Heart left ventricle (tissue), 16 donors: Measurements from ENCODE around the gene AMPD3. TPM values are rescaled to one million over a fixed set of nuclear protein-coding genes. Genes with fewer than 3 reads are reported as not detected.

ENCODE experiments used
- ATAC-seq, 4 donors: fragments of 200-7000 bp; cut with Tn5 transposase; one replicate each; pipeline ENCODE4 v1.9.1; 2020 to 2022; ENCODE audit warnings: moderate library complexity in 4 of 4, mild to moderate bottlenecking in 3 of 4, moderate number of reproducible peaks in 1 of 4
- DNase-seq, 5 donors: peaks; one replicate each; pipeline ENCODE4 v3.0.0-alpha.2; 2020
- H3K27ac ChIP-seq, 12 donors: fragments of 200-600 bp; sonication (generic) in 4 of 12; one replicate each; pipeline versions ENCODE4 v1.5.0 to v1.8.0; 2016 to 2022; ENCODE audit warnings: mild to moderate bottlenecking in 2 of 12
- H3K27me3 ChIP-seq, 9 donors: fragments of 200-600 bp; sonication (generic) in 2 of 9; one replicate each; pipeline versions ENCODE4 v1.5.1 to v1.8.0; 2016 to 2022; ENCODE audit warnings: mild to moderate bottlenecking in 3 of 9
- H3K36me3 ChIP-seq, 9 donors: fragments of 200-600 bp; sonication (generic) in 2 of 9; one replicate each; pipeline versions ENCODE4 v1.5.0 to v1.8.0; 2018 to 2022; ENCODE audit warnings: mild to moderate bottlenecking in 2 of 9
- H3K4me1 ChIP-seq, 12 donors: fragments of 200-600 bp; sonication (generic) in 4 of 12; one replicate each; pipeline versions ENCODE4 v1.5.0 to v1.8.0; 2016 to 2022; ENCODE audit warnings: mild to moderate bottlenecking in 3 of 12
- H3K4me3 ChIP-seq, 12 donors: fragments of 200-600 bp; sonication (generic) in 4 of 12; one replicate each; pipeline versions ENCODE4 v1.5.0 to v1.8.0; 2017 to 2022; ENCODE audit warnings: mild to moderate bottlenecking in 9 of 12, moderate library complexity in 4 of 12
- H3K9me3 ChIP-seq, 12 donors: fragments of 200-600 bp; sonication (generic) in 4 of 12; one replicate each; pipeline versions ENCODE4 v1.5.0 to v1.8.0; 2016 to 2022; ENCODE audit warnings: mild to moderate bottlenecking in 1 of 12
- POLR2A ChIP-seq, 2 donors: fragments of 450-650 bp; IDR thresholded peaks; one replicate each; pipeline ENCODE4 v1.6.1; 2017; ENCODE audit warnings: antibody characterized with exemption in 2 of 2, mild to moderate bottlenecking in 2 of 2, moderate library complexity in 2 of 2
- WGBS, 4 donors: extraction: QIAGEN DNeasy Blood & Tissue Kit in 2 of 4; methylation state at CpG; one replicate each; pipeline versions ENCODE4 v1.1.5 to v1.1.7; 2013 to 2018; 5-methylcytosine and 5-hydroxymethylcytosine counted together
- intact Hi-C, 10 donors: fragments of 100-400 bp; cut with DNase I; formaldehyde crosslinking; loops; one replicate each; pipeline versions ENCODE4 v1.11.1 to v1.14.2; 2022
- polyA plus RNA-seq, 2 donors: library from polyadenylated mRNA; stranded (reverse); fragments of 200-250 nt; gene quantifications; one replicate each; pipeline ENCODE4 v1.2.3, GENCODE V29; 2013
- total RNA-seq, 9 donors: library from RNA; depleted of rRNA in 2 of 9; stranded (reverse); fragments of >200 nt in 2 of 9; fragmentation: NEBNext Ultra II Directional in 3 of 9; extraction: Animal tissue kit (Norgen Biotek cat#: 25700) in 3 of 9; gene quantifications; one replicate each; pipeline versions ENCODE4 v1.1.0 to v1.2.4, GENCODE V29; 2016 to 2023
- TF ChIP-seq, protein P1 (sequence below), 12 donors: fragments of 200-600 bp; sonication (generic) in 4 of 12; IDR thresholded peaks; one replicate each; pipeline versions ENCODE4 v1.5.0 to v1.8.0; 2018 to 2022; ENCODE audit warnings: antibody characterized with exemption in 12 of 12, mild to moderate bottlenecking in 5 of 12
- donor health status: ischemic (EF 13 %, LVEDD 7.1; RV severe dilation, severe dysfunction).
- donor health status: healthy with polysubstance abuse.
- donor health status: DM: no; HTN: yes; CAD: no.
- donor health status: DM: no; HTN: no; CAD: no.
- donor health status: ischemic (EF 25% LVEDD 6.9; RV normal size, moderate dysfunction).
- donor health status: ischemic (EF 25% LVEDD 5.7; RV mildly dilated, moderate dysfunction).
- donor health status: healthy.
- donor health status: DM: yes; HTN: yes; CAD: no.
- donor health status: ischemic (EF 35%, LVEDD 5.7; RV mildly dilated, moderate dysfunction).
- donor health status: nonischemic (EF 11% LVEDD 7.7; RV severe dilation, severe dysfunction).
- donor health status: DM: yes; HTN: yes; CAD: no.
- donor health status: PGD.
- donor health status: ischemic (EF 29% LVEDD 5.4; RV normal size, mild dysfunction).
- donor health status: nonischemic (EF 23%, LVEDD 6.1; RV moderate dilation, normal function).

Gene AMPD3
- total and polyA plus RNA-seq, 11 donors, result 1.0 to 16.8 (median 2.7) TPM

DNA sequence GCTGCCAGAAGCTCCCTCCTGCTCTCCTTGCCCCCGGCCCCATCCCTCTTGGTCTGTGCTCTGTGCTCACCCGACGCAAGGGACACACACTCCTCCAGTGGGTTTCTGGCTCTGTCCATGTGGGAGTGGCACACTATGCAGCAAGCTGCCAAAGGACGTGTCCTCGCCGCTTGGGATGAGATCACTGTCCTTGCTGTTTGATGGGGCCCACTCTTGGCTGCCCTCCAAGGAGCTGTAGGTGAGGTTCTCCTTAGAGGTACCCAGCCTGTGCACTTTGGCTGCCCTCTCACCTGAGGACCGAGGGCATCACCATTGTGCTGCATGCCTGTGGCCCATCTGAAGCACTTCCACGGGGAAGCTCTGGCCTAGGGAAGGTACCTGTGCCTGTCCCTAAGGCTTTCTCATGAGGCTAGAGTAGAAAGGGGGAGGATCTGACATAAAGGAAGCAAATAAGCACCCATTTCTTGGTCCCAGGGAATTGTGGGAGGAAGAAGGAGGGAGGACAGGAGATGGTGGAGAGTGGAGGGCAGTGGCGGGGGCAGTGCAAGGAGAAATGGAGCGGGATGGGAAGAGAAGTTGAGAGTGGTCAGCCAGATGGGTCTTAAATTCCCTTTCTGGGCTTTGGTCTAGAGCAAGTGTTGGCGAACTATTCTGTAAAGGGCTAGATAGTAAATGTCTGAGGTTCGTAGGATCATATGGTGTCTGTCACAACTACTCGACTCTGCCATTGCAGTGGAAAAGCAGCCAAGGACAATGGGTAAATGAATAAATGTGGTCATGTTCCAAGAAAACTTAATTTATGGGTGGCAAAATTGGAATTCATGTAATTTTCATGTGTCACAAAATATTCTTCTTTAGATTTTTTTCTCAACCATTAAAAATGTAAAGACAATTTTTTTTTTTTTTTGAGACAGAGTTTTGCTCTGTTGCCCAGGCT is 47.0 kb upstream of the AMPD3 start:
- H3K36me3 ChIP-seq, result no peaks in the 10 kb centered on the region
- peaks cover 0 to 18% (median 4%) of the 10 kb centered on the region in 12 donors for H3K4me1 ChIP-seq
- no peak overlapping the region for H3K4me3 ChIP-seq
- ATAC-seq, result peak in 3 of 4 donors; percentile 38 to 56 (median 52)
- H3K27me3 ChIP-seq, result no peaks in the 10 kb centered on the region
- WGBS, 4 donors, result 76 to 86% (median 80%) methylated on average over 10 to 13 of the region's 13 CpGs
- peak in 3 of 5 donors; percentile 45 to 65 (median 50) for DNase-seq
- H3K27ac ChIP-seq, result no peak overlapping the region
- TF ChIP-seq POLR2A (IDR thresholded peaks at IDR 0.05), result no peak
- TF ChIP-seq, protein P1, sequence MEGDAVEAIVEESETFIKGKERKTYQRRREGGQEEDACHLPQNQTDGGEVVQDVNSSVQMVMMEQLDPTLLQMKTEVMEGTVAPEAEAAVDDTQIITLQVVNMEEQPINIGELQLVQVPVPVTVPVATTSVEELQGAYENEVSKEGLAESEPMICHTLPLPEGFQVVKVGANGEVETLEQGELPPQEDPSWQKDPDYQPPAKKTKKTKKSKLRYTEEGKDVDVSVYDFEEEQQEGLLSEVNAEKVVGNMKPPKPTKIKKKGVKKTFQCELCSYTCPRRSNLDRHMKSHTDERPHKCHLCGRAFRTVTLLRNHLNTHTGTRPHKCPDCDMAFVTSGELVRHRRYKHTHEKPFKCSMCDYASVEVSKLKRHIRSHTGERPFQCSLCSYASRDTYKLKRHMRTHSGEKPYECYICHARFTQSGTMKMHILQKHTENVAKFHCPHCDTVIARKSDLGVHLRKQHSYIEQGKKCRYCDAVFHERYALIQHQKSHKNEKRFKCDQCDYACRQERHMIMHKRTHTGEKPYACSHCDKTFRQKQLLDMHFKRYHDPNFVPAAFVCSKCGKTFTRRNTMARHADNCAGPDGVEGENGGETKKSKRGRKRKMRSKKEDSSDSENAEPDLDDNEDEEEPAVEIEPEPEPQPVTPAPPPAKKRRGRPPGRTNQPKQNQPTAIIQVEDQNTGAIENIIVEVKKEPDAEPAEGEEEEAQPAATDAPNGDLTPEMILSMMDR (IDR thresholded peaks at IDR 0.05), result no peak
- intact Hi-C loops, result loop anchor here (1.0 to 10.0 kb wide), 14 partner anchors 87 to 329 kb away; partner anchors contain the start of gene RNF141 (in 1 of the 10)
- no peaks in the 10 kb centered on the region for H3K9me3 ChIP-seq

DNA sequence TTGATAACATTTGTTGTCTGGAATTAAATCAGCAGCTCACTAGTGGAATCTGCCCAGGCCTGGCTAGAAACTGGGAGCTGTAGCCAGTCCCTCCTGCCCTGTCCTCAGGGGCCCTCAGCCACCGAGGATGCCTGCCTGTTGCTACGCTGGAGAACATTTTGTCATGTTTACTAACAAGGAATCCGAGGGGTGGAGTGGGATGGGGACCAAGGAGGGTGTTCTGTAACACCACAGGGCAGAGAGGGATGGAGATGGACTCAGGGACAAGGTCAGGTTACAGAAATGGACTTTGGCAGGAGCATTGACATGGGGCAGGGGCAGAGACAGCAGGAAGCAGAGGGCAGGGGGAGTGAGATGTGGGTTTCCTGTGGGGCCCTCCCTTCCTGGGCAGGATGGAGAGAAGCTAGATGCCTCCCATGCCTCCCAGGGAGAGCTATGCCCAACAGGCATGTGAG is 45.8 kb upstream of the AMPD3 start:
- no peaks in the 10 kb centered on the region for H3K9me3 ChIP-seq
- no peak for TF ChIP-seq POLR2A (IDR thresholded peaks at IDR 0.05)
- TF ChIP-seq, protein P1 (IDR thresholded peaks at IDR 0.05), result no peak
- ATAC-seq (peak in 2 of 4 donors; percentile 9 to 62), DNase-seq (no peak)
- intact Hi-C loops, result loop anchor here (2.0 to 10.0 kb wide), 11 partner anchors 86 to 328 kb away; partner anchors contain the start of gene RNF141 (in 1 of the 10)
- no peak overlapping the region for H3K27ac ChIP-seq
- H3K4me1 ChIP-seq, result peaks cover 0 to 30% (median 5%) of the 10 kb centered on the region in 12 donors
- 51 to 59% (median 53%) methylated on average over 3 of the region's 3 CpGs for WGBS, 4 donors
- H3K4me3 ChIP-seq, result no peak overlapping the region
- H3K27me3 ChIP-seq, result no peaks in the 10 kb centered on the region
- H3K36me3 ChIP-seq, result no peaks in the 10 kb centered on the region

DNA sequence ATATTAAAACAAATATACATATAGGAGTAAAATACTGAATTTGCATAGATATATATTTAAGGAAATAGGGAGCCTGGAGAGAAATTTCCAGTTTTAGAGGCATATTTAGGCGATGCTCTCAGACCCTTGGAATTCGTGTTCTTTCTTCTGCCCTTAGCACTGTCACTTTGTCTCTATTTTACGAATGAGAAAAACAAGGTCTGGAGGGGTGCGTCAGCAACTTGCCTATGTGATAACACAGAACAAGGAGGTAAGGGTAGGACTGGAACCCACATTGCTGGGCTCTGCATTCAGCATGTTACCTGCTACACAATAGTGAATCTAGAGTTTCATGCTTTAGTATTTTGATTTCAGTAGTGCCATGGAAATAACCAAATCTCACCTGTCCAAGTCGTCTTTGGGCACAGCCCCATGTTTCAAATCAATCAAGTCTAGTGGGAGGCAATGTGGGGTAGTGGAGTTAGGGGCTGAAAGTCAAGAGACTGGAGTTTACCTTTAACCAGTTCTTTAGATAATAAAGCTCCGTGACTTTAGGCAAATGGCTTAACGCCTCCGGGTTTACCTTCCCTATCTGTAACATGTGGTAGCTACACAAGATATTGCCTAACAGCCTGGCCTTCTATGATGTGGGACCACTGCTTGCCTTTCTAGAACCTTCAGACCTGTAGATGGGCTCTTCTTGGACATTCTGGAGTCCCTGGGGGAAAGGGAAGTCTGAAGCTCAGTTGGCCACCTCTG is 44.8 kb upstream of the AMPD3 start:
- Histone ChIP-seq H3K27ac (no peak overlapping the region), H3K27me3 (no peaks in the 10 kb centered on the region), H3K4me1 (peaks cover 0 to 41% (median 7%) of the 10 kb centered on the region in 12 donors), H3K36me3 (no peaks in the 10 kb centered on the region), H3K9me3 (no peaks in the 10 kb centered on the region), H3K4me3 (no peak overlapping the region)
- intact Hi-C loops, result loop anchor here in 3 of 10 donors (5.0 to 10.0 kb wide), 2 partner anchors 242 to 245 kb away; no protein-coding TSS in a partner anchor
- ATAC-seq, result no peak
- no peak for DNase-seq
- TF ChIP-seq POLR2A (IDR thresholded peaks at IDR 0.05), result no peak
- TF ChIP-seq, protein P1 (IDR thresholded peaks at IDR 0.05), result no peak
- 88 to 96% (median 91%) methylated on average over 8 of the region's 8 CpGs for WGBS, 4 donors
